Measurements from ENCODE around the gene AKAP13. TPM values are rescaled to one million over a fixed set of nuclear protein-coding genes. Genes with fewer than 3 reads are reported as not detected.

AKAP13 gene
- total and polyA plus RNA-seq, 2 of the 8 experiments (the other 6 are each of a cell fraction or from before 2014, with no cell fraction given), result 14.0 to 46.2 TPM

DNA sequence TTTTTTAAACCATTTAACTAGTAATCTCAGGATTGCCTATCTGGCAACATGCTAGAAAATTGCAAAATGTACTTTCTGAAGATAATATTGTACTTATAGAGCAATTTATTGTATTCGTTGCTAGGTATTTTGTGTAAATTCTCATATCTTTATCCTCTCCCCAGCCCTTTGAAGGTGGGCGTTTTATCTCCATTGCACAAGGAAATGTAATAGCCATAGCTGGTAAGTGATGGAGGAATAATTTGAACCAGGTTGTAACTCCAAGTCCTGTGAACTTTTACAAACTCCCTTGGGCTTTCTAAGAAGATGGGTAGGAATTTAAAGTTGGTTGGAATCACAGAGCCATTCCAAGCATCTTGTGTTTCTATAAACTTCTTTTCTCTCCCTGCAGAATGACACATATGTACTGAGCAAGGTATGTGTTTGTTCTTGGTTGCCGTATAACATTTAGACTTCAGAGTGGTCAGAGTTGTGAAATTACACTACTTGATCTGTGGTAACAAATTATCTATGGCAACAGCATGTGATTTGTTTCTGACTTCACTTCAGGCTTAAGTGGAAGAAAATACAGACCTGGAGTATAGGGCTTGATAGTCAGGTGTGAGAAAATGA is 170.9 kb downstream of the AKAP13 start:
- H4K91ac ChIP-seq (replicated peaks; ENCODE audit: insufficient read length, low read length), result no peak overlapping the region
- no peak overlapping the region for H2BK15ac ChIP-seq (ENCODE audit: low read length)
- H2BK12ac ChIP-seq (ENCODE audit: low read depth, low read length), result no peak overlapping the region
- 0 out of 2 replicates have a peak, but pooled peaks cover 3% of the 10 kb centered on the region for H3K79me1 ChIP-seq (ENCODE audit: low read depth, low read length)
- H3K18ac ChIP-seq (ENCODE audit: extremely low read depth, low read length), result no peak overlapping the region
- no peaks in the 10 kb centered on the region for H3K27me3 ChIP-seq (replicated peaks in 1 of 4; ENCODE audit: control insufficient read depth in 3 of 4, extremely low read depth in 1 of 4, insufficient read depth in 3 of 4, low read length in 3 of 4)
- H3K9me3 ChIP-seq (ENCODE audit: insufficient read depth in 2 of 2, low read depth in 1 of 2, low read length in 1 of 2), result peaks cover 4 to 5% of the 10 kb centered on the region in 2 experiments; a peak in 3 of 4 replicates
- no peak overlapping the region for H3K4ac ChIP-seq (replicated peaks; ENCODE audit: insufficient read length, low read depth, low read length)
- FAIRE-seq (no peak), DNase-seq (ENCODE audit: low read depth in 1 of 2, low spot score in 2 of 2) (no peak)
- H4K8ac ChIP-seq (ENCODE audit: extremely low read depth, insufficient read depth, low read length), result no peak overlapping the region
- peaks cover 0 to 3% (median 0%) of the 10 kb centered on the region in 4 experiments; a peak in 2 of 7 replicates for H3K4me1 ChIP-seq (replicated peaks in 1 of 4; ENCODE audit: control insufficient read depth in 3 of 4, insufficient read depth in 4 of 4, low read length in 3 of 4)
- H3K4me2 ChIP-seq (ENCODE audit: insufficient read depth in 1 of 2, low read depth in 2 of 2, low read length in 2 of 2), result no peak overlapping the region
- WGBS, 2 experiments (ENCODE audit: extremely low coverage in 1 of 2, insufficient coverage in 1 of 2, insufficient read length in 1 of 2, insufficient replicate concordance in 2 of 2, low coverage in 1 of 2, low lambda C conversion rate in 2 of 2, missing lambda C conversion rate in 1 of 2), result 91% methylated on average over 3 of the region's 3 CpGs; no CpG with 5 or more reads in 1 of the 2 experiments
- H3K23ac ChIP-seq (ENCODE audit: insufficient read length), result no peak overlapping the region
- no peak for TF ChIP-seq TAF7 (optimal IDR thresholded peaks at IDR 0.05; ENCODE audit: borderline replicate concordance, low read depth, low read length)
- no peak for TF ChIP-seq PHF8 (conservative IDR thresholded peaks at IDR 0.05; ENCODE audit: low read depth, low read length)
- no peak for TF ChIP-seq YY1 (IDR thresholded peaks at IDR 0.05; ENCODE audit: low read depth, low read length)
- TF ChIP-seq CTBP2 (IDR thresholded peaks at IDR 0.05; ENCODE audit: borderline replicate concordance, insufficient read depth, insufficient read length, low read length), result no peak
- TF ChIP-seq POLR2AphosphoS5 (IDR thresholded peaks at IDR 0.05; ENCODE audit: low read depth, low read length), result no peak
- no peak for TF ChIP-seq RXRA (IDR thresholded peaks at IDR 0.05; ENCODE audit: insufficient read depth, low read depth, low read length)
- no peak for TF ChIP-seq EP300 (IDR thresholded peaks at IDR 0.05; ENCODE audit: borderline replicate concordance in 1 of 2, low read depth in 2 of 2, low read length in 2 of 2)
- TF ChIP-seq FOSL1 (IDR thresholded peaks at IDR 0.05; ENCODE audit: insufficient read depth, low read depth, low read length), result no peak
- TF ChIP-seq, protein P1, sequence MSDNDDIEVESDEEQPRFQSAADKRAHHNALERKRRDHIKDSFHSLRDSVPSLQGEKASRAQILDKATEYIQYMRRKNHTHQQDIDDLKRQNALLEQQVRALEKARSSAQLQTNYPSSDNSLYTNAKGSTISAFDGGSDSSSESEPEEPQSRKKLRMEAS (IDR thresholded peaks at IDR 0.05), result no peak
- no peak for TF ChIP-seq JUN (IDR thresholded peaks at IDR 0.05; ENCODE audit: low read depth, low read length)
- H3K23me2 ChIP-seq (ENCODE audit: low read depth, low read length), result no peaks in the 10 kb centered on the region
- no peaks in the 10 kb centered on the region for H3K79me2 ChIP-seq (ENCODE audit: control insufficient read depth in 1 of 2, insufficient read depth in 2 of 2, low read length in 2 of 2)
- no peak overlapping the region for H2BK20ac ChIP-seq (ENCODE audit: low read length)
- no peak overlapping the region for H3K9ac ChIP-seq (replicated peaks in 1 of 4; ENCODE audit: extremely low read depth in 1 of 4, low read depth in 3 of 4, low read length in 3 of 4)
- no peak overlapping the region for H2AK5ac ChIP-seq (ENCODE audit: low read depth, low read length)
- ChIA-PET CTCF (ENCODE audit: partially characterized antibody) (interaction anchor here (1.3 kb wide), 1 partner anchor 289 kb away, joined by 3 read pairs; no protein-coding TSS in a partner anchor), POLR2A (ENCODE audit: partially characterized antibody) (no interaction called here)
- H4K20me1 ChIP-seq (replicated peaks in 1 of 2; ENCODE audit: control insufficient read depth in 1 of 2, insufficient read depth in 2 of 2, low read length in 2 of 2), result no peaks in the 10 kb centered on the region
- H3K36me3 ChIP-seq (ENCODE audit: control insufficient read depth in 2 of 4, insufficient read depth in 4 of 4, low read length in 3 of 4), result peaks cover 0 to 9% (median 3%) of the 10 kb centered on the region in 4 experiments; a peak in 3 of 8 replicates
- H2AFZ ChIP-seq (ENCODE audit: low read length), result no peak overlapping the region
- no peak overlapping the region for H4K5ac ChIP-seq (ENCODE audit: insufficient read length, low read depth, low read length)
- no peak overlapping the region for H3K27ac ChIP-seq (ENCODE audit: low read depth, low read length)
- H3K4me3 ChIP-seq (ENCODE audit: extremely low read depth in 1 of 4, insufficient read depth in 2 of 4, low read depth in 3 of 4, low read length in 4 of 4), result no peak overlapping the region
- H2BK5ac ChIP-seq (ENCODE audit: low read depth, low read length), result no peak overlapping the region
- no peak overlapping the region for H3K14ac ChIP-seq (ENCODE audit: insufficient read length)
- no peak overlapping the region for H3K56ac ChIP-seq (replicated peaks; ENCODE audit: insufficient read length, low read depth, low read length)
- no peak overlapping the region for H2BK120ac ChIP-seq (replicated peaks; ENCODE audit: low read depth, low read length)

Measured in H1 (cell line).